ENCODE data around the gene TDRD3. TPM values are rescaled to one million over a fixed set of nuclear protein-coding genes. Genes with fewer than 3 reads are reported as not detected.

The TDRD3 gene
- total RNA-seq, 1 experiment from 2014 or later: 5.8 TPM

- ChIA-PET POLR2A (ENCODE audit: unreplicated experiment) (no interaction called here), CTCF (no interaction called here)
- BruUV-seq (replicated peaks): no TSS peak
- Histone ChIP-seq H3K79me2 (ENCODE audit: low read length) (no peaks in the 10 kb centered on the region), H3F3A (ENCODE audit: low read length, unreplicated experiment) (no peaks in the 10 kb centered on the region), H3K9me2 (replicated peaks; ENCODE audit: low read length) (no peaks in the 10 kb centered on the region), H3K36me3 (ENCODE audit: low read depth, low read length) (no peaks in the 10 kb centered on the region), H3K9me3 (ENCODE audit: low read length) (no peaks in the 10 kb centered on the region), H3K4me3 (ENCODE audit: low read length) (no peak overlapping the region), H3K27ac (ENCODE audit: low read length) (no peak overlapping the region), H3K9ac (ENCODE audit: low read length) (no peak overlapping the region), H3K4me1 (ENCODE audit: insufficient read depth, low read length) (no peaks in the 10 kb centered on the region), H2AFZ (ENCODE audit: low read length) (no peak overlapping the region), H4K20me1 (ENCODE audit: low read length) (no peaks in the 10 kb centered on the region), H3K4me2 (ENCODE audit: low read length) (no peak overlapping the region), H3K27me3 (ENCODE audit: low read length) (peaks cover 44% of the 10 kb centered on the region)
- no peak for TF ChIP-seq EZH2phosphoT487 (IDR thresholded peaks at IDR 0.05; ENCODE audit: borderline replicate concordance, low read length)
- no peak for TF ChIP-seq CTCF (conservative IDR thresholded peaks at IDR 0.05; ENCODE audit: low read depth, low read length)
- TF ChIP-seq EZH2 (IDR thresholded peaks at IDR 0.05; ENCODE audit: low read length, unreplicated experiment): no peak
- DNase-seq (no peak), ATAC-seq (no peak)
- intact Hi-C loops (cut with micrococcal nuclease): no loop called here
Measured at GRCh38 chr13:60348097-60348496, 48.9 kb upstream of the TDRD3 start.

DNA sequence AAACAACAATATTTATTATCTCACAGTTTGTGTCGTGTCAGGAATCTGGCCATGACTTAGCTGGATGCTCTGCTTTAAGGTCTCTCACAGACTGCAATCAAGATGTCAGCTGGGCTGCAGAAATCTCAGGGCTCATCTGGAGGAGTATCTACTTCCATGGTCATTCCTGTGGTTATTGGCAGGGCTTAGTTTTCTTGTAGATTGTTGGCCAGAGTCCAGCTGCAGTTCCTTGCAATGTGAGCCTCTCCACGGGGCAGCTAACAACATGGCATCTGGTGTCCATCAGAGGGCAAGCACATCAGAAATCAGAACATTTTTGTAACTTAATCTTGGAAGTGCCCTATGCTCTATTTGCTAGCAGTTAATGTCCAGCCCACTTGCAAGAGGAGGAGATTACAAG lies 45.7 kb upstream of the TDRD3 start:
- DNase-seq (peak; percentile 40), ATAC-seq (no peak)
- Histone ChIP-seq H3K9me3 (ENCODE audit: low read length) (no peaks in the 10 kb centered on the region), H3K27me3 (ENCODE audit: low read length) (peaks cover 26% of the 10 kb centered on the region), H3K4me2 (ENCODE audit: low read length) (no peak overlapping the region), H3K36me3 (ENCODE audit: low read depth, low read length) (no peaks in the 10 kb centered on the region), H3K4me3 (ENCODE audit: low read length) (no peak overlapping the region), H3K79me2 (ENCODE audit: low read length) (no peaks in the 10 kb centered on the region), H4K20me1 (ENCODE audit: low read length) (no peaks in the 10 kb centered on the region), H3K27ac (ENCODE audit: low read length) (no peak overlapping the region), H3K9ac (ENCODE audit: low read length) (no peak overlapping the region), H3F3A (ENCODE audit: low read length, unreplicated experiment) (no peaks in the 10 kb centered on the region), H3K9me2 (replicated peaks; ENCODE audit: low read length) (no peaks in the 10 kb centered on the region), H2AFZ (ENCODE audit: low read length) (no peak overlapping the region), H3K4me1 (ENCODE audit: insufficient read depth, low read length) (no peaks in the 10 kb centered on the region)
- TF ChIP-seq EZH2 (IDR thresholded peaks at IDR 0.05; ENCODE audit: low read length, unreplicated experiment) (no peak), CTCF (conservative IDR thresholded peaks at IDR 0.05; ENCODE audit: low read depth, low read length) (no peak), EZH2phosphoT487 (IDR thresholded peaks at IDR 0.05; ENCODE audit: borderline replicate concordance, low read length) (no peak)
- CTCF ChIA-PET: no interaction called here
- no TSS peak for BruUV-seq (replicated peaks)
- intact Hi-C loops (cut with micrococcal nuclease): no loop called here
- POLR2A ChIA-PET (ENCODE audit: unreplicated experiment): no interaction called here

- POLR2A ChIA-PET (ENCODE audit: unreplicated experiment): no interaction called here
- CTCF ChIA-PET: no interaction called here
- Histone ChIP-seq H2AFZ (ENCODE audit: low read length) (no peak overlapping the region), H4K20me1 (ENCODE audit: low read length) (no peaks in the 10 kb centered on the region), H3K36me3 (ENCODE audit: low read depth, low read length) (no peaks in the 10 kb centered on the region), H3K9me2 (replicated peaks; ENCODE audit: low read length) (no peaks in the 10 kb centered on the region), H3K4me1 (ENCODE audit: insufficient read depth, low read length) (no peaks in the 10 kb centered on the region), H3K27ac (ENCODE audit: low read length) (no peak overlapping the region), H3K4me3 (ENCODE audit: low read length) (no peak overlapping the region), H3K9ac (ENCODE audit: low read length) (no peak overlapping the region), H3K27me3 (ENCODE audit: low read length) (peaks cover 23% of the 10 kb centered on the region), H3K79me2 (ENCODE audit: low read length) (no peaks in the 10 kb centered on the region), H3F3A (ENCODE audit: low read length, unreplicated experiment) (no peaks in the 10 kb centered on the region), H3K4me2 (ENCODE audit: low read length) (no peak overlapping the region), H3K9me3 (ENCODE audit: low read length) (no peaks in the 10 kb centered on the region)
- intact Hi-C loops (cut with micrococcal nuclease): no loop called here
- no peak for TF ChIP-seq CTCF (conservative IDR thresholded peaks at IDR 0.05; ENCODE audit: low read depth, low read length)
- no peak for TF ChIP-seq EZH2phosphoT487 (IDR thresholded peaks at IDR 0.05; ENCODE audit: borderline replicate concordance, low read length)
- TF ChIP-seq EZH2 (IDR thresholded peaks at IDR 0.05; ENCODE audit: low read length, unreplicated experiment): no peak
- DNase-seq (no peak), ATAC-seq (no peak)
- BruUV-seq (replicated peaks): no TSS peak
Measured at GRCh38 chr13:60351855-60352615, 45.0 kb upstream of the TDRD3 start.
